ENCODE measurements around the gene AKNA. TPM values are rescaled to one million over a fixed set of nuclear protein-coding genes. Genes with fewer than 3 reads are reported as not detected.

The AKNA gene
- total RNA-seq, 2 experiments from 2014 or later: 61.4 to 203 TPM

GRCh38 chr9:114314881-114315722 is 72.7 kb downstream of the AKNA start:
- no peak for TF ChIP-seq EZH2phosphoT487 (IDR thresholded peaks at IDR 0.05; ENCODE audit: borderline replicate concordance, low read depth, low read length)
- no peak for TF ChIP-seq CTCF (conservative IDR thresholded peaks at IDR 0.05; ENCODE audit: low read length)
- Histone ChIP-seq H4K20me1 (ENCODE audit: insufficient read depth, low read length) (no peaks in the 10 kb centered on the region), H3K4me1 (ENCODE audit: insufficient read depth, low read length, poor library complexity, severe bottlenecking) (no peaks in the 10 kb centered on the region), H3K4me3 (ENCODE audit: low read depth, low read length, poor library complexity, severe bottlenecking) (no peak overlapping the region), H3K4me2 (ENCODE audit: low read length) (no peak overlapping the region), H3K9me2 (ENCODE audit: insufficient read depth, low read length) (no peaks in the 10 kb centered on the region), H2AFZ (ENCODE audit: low read length) (no peak overlapping the region), H3K79me2 (ENCODE audit: insufficient read depth, low read depth, low read length) (no peaks in the 10 kb centered on the region), H3K36me3 (ENCODE audit: insufficient read depth, low read length) (no peaks in the 10 kb centered on the region), H3K27ac (ENCODE audit: low read depth, low read length, poor library complexity, severe bottlenecking) (no peak overlapping the region), H3K9me3 (ENCODE audit: low read length) (no peaks in the 10 kb centered on the region)
- no peak for DNase-seq (ENCODE audit: low spot score)
- no TSS peak for BruUV-seq (replicated peaks)
- ChIA-PET POLR2A (no interaction called here), CTCF (ENCODE audit: unreplicated experiment) (interaction anchor here (0.7 kb wide), 1 partner anchor 102 kb away, joined by 3 read pairs; no protein-coding TSS in a partner anchor)
- intact Hi-C loops (cut with micrococcal nuclease; ENCODE audit: unreplicated experiment): no loop called here

- ChIA-PET CTCF (ENCODE audit: unreplicated experiment) (interaction anchor here (0.7 kb wide), 1 partner anchor 103 kb away, joined by 3 read pairs; no protein-coding TSS in a partner anchor), POLR2A (no interaction called here)
- Histone ChIP-seq H3K27ac (ENCODE audit: low read depth, low read length, poor library complexity, severe bottlenecking) (no peak overlapping the region), H3K4me2 (ENCODE audit: low read length) (no peak overlapping the region), H3K9me3 (ENCODE audit: low read length) (no peaks in the 10 kb centered on the region), H4K20me1 (ENCODE audit: insufficient read depth, low read length) (no peaks in the 10 kb centered on the region), H3K79me2 (ENCODE audit: insufficient read depth, low read depth, low read length) (no peaks in the 10 kb centered on the region), H3K4me1 (ENCODE audit: insufficient read depth, low read length, poor library complexity, severe bottlenecking) (no peaks in the 10 kb centered on the region), H3K9me2 (ENCODE audit: insufficient read depth, low read length) (no peaks in the 10 kb centered on the region), H3K4me3 (ENCODE audit: low read depth, low read length, poor library complexity, severe bottlenecking) (no peak overlapping the region), H3K36me3 (ENCODE audit: insufficient read depth, low read length) (no peaks in the 10 kb centered on the region), H2AFZ (ENCODE audit: low read length) (no peak overlapping the region)
- DNase-seq (ENCODE audit: low spot score): no peak
- TF ChIP-seq EZH2phosphoT487 (IDR thresholded peaks at IDR 0.05; ENCODE audit: borderline replicate concordance, low read depth, low read length): no peak
- TF ChIP-seq CTCF (conservative IDR thresholded peaks at IDR 0.05; ENCODE audit: low read length): no peak
- BruUV-seq (replicated peaks): no TSS peak
- intact Hi-C loops (cut with micrococcal nuclease; ENCODE audit: unreplicated experiment): no loop called here
Measured at GRCh38 chr9:114314256-114314867, 73.4 kb downstream of the AKNA start.

GRCh38 chr9:114313186-114313585 is 74.6 kb downstream of the AKNA start:
- no TSS peak for BruUV-seq (replicated peaks)
- CTCF ChIA-PET (ENCODE audit: unreplicated experiment): no interaction called here

More at GRCh38 chr9:114313186-114313585, 74.6 kb downstream of the AKNA start:
- no peak overlapping the region for H3K27ac ChIP-seq (ENCODE audit: low read depth, low read length, poor library complexity, severe bottlenecking)
- POLR2A ChIA-PET: no interaction called here
- H3K9me3 ChIP-seq (ENCODE audit: low read length): no peaks in the 10 kb centered on the region
- no peak overlapping the region for H3K4me3 ChIP-seq (ENCODE audit: low read depth, low read length, poor library complexity, severe bottlenecking)
- no peaks in the 10 kb centered on the region for H3K9me2 ChIP-seq (ENCODE audit: insufficient read depth, low read length)
- DNase-seq (ENCODE audit: low spot score): no peak
- no peak overlapping the region for H3K4me2 ChIP-seq (ENCODE audit: low read length)
- no peaks in the 10 kb centered on the region for H3K4me1 ChIP-seq (ENCODE audit: insufficient read depth, low read length, poor library complexity, severe bottlenecking)
- no peak overlapping the region for H2AFZ ChIP-seq (ENCODE audit: low read length)
- no peaks in the 10 kb centered on the region for H3K36me3 ChIP-seq (ENCODE audit: insufficient read depth, low read length)
- no peak for TF ChIP-seq CTCF (conservative IDR thresholded peaks at IDR 0.05; ENCODE audit: low read length)
- TF ChIP-seq EZH2phosphoT487 (IDR thresholded peaks at IDR 0.05; ENCODE audit: borderline replicate concordance, low read depth, low read length): no peak
- intact Hi-C loops (cut with micrococcal nuclease; ENCODE audit: unreplicated experiment): no loop called here
- no peaks in the 10 kb centered on the region for H3K79me2 ChIP-seq (ENCODE audit: insufficient read depth, low read depth, low read length)
- H4K20me1 ChIP-seq (ENCODE audit: insufficient read depth, low read length): no peaks in the 10 kb centered on the region
